Loucy (cell line): ENCODE results near the gene OR10G2.

Experiments used
- EZH2phosphoT487 ChIP-seq: fragments of 200-600 bp; IDR thresholded peaks from 2 replicates; pipeline ENCODE4 v1.6.1; 2018; ENCODE audit warnings: antibody characterized with exemption, mild to moderate bottlenecking, moderate library complexity, borderline replicate concordance
- TF ChIP-seq, protein P1 (sequence below): fragments of 200-600 bp; sonication (generic); conservative IDR thresholded peaks from 2 replicates; pipeline ENCODE4 v1.5.1; 2014; ENCODE audit warnings: mild to moderate bottlenecking, antibody characterized with exemption, low read length

DNA sequence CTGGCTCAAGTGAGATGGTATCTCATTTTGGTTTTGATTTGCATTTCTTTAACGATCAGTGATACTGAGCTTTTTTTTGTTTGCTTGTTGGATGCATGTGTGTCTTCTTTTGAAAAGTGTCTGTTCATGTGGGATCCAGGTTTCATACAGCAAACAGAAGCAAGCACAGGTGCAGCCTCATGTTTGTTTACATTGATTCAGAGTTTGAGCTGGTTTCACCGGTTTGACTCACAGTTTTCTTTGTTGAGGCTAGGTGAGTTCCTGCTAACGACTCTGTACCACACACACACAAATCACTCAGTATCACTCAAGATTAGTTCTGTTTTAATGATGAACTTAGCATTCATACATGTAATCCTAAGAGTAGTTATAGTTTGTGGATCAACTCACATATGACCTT is 3.7 kb downstream of the OR10G2 start:
- TF ChIP-seq, protein P1, sequence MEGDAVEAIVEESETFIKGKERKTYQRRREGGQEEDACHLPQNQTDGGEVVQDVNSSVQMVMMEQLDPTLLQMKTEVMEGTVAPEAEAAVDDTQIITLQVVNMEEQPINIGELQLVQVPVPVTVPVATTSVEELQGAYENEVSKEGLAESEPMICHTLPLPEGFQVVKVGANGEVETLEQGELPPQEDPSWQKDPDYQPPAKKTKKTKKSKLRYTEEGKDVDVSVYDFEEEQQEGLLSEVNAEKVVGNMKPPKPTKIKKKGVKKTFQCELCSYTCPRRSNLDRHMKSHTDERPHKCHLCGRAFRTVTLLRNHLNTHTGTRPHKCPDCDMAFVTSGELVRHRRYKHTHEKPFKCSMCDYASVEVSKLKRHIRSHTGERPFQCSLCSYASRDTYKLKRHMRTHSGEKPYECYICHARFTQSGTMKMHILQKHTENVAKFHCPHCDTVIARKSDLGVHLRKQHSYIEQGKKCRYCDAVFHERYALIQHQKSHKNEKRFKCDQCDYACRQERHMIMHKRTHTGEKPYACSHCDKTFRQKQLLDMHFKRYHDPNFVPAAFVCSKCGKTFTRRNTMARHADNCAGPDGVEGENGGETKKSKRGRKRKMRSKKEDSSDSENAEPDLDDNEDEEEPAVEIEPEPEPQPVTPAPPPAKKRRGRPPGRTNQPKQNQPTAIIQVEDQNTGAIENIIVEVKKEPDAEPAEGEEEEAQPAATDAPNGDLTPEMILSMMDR = no peak
- TF ChIP-seq EZH2phosphoT487 = no peak
